Stimulated activated naive CD8-positive, alpha-beta T cell treated with anti-CD3 and anti-CD28 coated beads, Interleukin-15, amount 100 ng/mL, for 72 hours (primary cell): ENCODE results near the gene PSAP.
A peak's percentile ranks its signal among the peaks of the same experiment; 100 is the strongest.

Source experiments
- ATAC-seq: fragments of 150-1000 bp; cut with Tn5 transposase; 2 replicates; pipeline ENCODE4 v1.10.0; 2021; ENCODE audit warnings: mild to moderate bottlenecking, moderate library complexity
- DNase-seq, 2 donors: peaks; one replicate each; pipeline ENCODE4 v3.0.0; 2021 to 2022
- H3K27ac Mint-ChIP-seq, 2 donors: one replicate each; pipeline ENCODE4 v1.8.0; 2022; ENCODE audit warnings: mild to moderate bottlenecking in 2 of 2, mixed read lengths in 2 of 2, moderate library complexity in 2 of 2
- H3K27me3 Mint-ChIP-seq: one replicate; pipeline ENCODE4 v1.8.0; 2022; ENCODE audit warnings: mixed read lengths
- H3K4me1 Mint-ChIP-seq: one replicate; pipeline ENCODE4 v1.8.0; 2022; ENCODE audit warnings: mild to moderate bottlenecking, mixed read lengths
- H3K4me3 Mint-ChIP-seq, 2 donors: one replicate each; pipeline ENCODE4 v1.8.0; 2022; ENCODE audit warnings: mild to moderate bottlenecking in 2 of 2, mixed read lengths in 2 of 2, moderate library complexity in 1 of 2
- H3K9me3 Mint-ChIP-seq, 2 donors: one replicate each; pipeline ENCODE4 v1.8.0; 2022; ENCODE audit warnings: mixed read lengths in 2 of 2

The PSAP gene

GRCh38 chr10:71812913-71813590 lies 38.0 kb downstream of the PSAP start:
- Mint-ChIP-seq H3K27ac (no peak overlapping the region), H3K27me3 (no peaks in the 10 kb centered on the region), H3K4me1 (no peaks in the 10 kb centered on the region), H3K9me3 (no peaks in the 10 kb centered on the region), H3K4me3 (no peak overlapping the region)
- no peak for DNase-seq
- ATAC-seq: no peak

- Mint-ChIP-seq H3K27me3 (no peaks in the 10 kb centered on the region), H3K4me3 (no peak overlapping the region), H3K4me1 (no peaks in the 10 kb centered on the region), H3K27ac (no peak overlapping the region), H3K9me3 (no peaks in the 10 kb centered on the region)
- ATAC-seq (peak; percentile 93), DNase-seq (peak; percentile 78 to 82)
Observed at GRCh38 chr10:71812016-71812912, 38.8 kb downstream of the PSAP start.

- Mint-ChIP-seq H3K27me3 (no peaks in the 10 kb centered on the region), H3K4me1 (no peaks in the 10 kb centered on the region), H3K4me3 (no peak overlapping the region), H3K27ac (no peak overlapping the region), H3K9me3 (no peaks in the 10 kb centered on the region)
- ATAC-seq (no peak), DNase-seq (no peak)
Observed at GRCh38 chr10:71811351-71811750, 39.7 kb downstream of the PSAP start.

- Mint-ChIP-seq H3K27me3 (no peaks in the 10 kb centered on the region), H3K4me3 (no peak overlapping the region), H3K4me1 (no peaks in the 10 kb centered on the region), H3K9me3 (no peaks in the 10 kb centered on the region), H3K27ac (no peak overlapping the region)
- DNase-seq (no peak), ATAC-seq (no peak)
Observed at GRCh38 chr10:71810048-71810750, 40.9 kb downstream of the PSAP start.

- ATAC-seq (no peak), DNase-seq (no peak)
- H3K9me3 Mint-ChIP-seq: no peaks in the 10 kb centered on the region
- no peak overlapping the region for H3K4me3 Mint-ChIP-seq
- H3K4me1 Mint-ChIP-seq: peaks cover under 1% of the 10 kb centered on the region
- H3K27me3 Mint-ChIP-seq: no peaks in the 10 kb centered on the region
- H3K27ac Mint-ChIP-seq: no peak overlapping the region
Observed at GRCh38 chr10:71809628-71810027, 41.4 kb downstream of the PSAP start.

GRCh38 chr10:71807557-71808510 lies 43.2 kb downstream of the PSAP start:
- Mint-ChIP-seq H3K9me3 (no peaks in the 10 kb centered on the region), H3K27me3 (no peaks in the 10 kb centered on the region), H3K27ac (no peak overlapping the region), H3K4me1 (peaks cover 5% of the 10 kb centered on the region), H3K4me3 (no peak overlapping the region)
- DNase-seq (no peak), ATAC-seq (no peak)

- Mint-ChIP-seq H3K4me1 (peaks cover 5% of the 10 kb centered on the region), H3K27ac (no peak overlapping the region), H3K27me3 (no peaks in the 10 kb centered on the region), H3K9me3 (no peaks in the 10 kb centered on the region), H3K4me3 (no peak overlapping the region)
- ATAC-seq (no peak), DNase-seq (no peak)
Observed at GRCh38 chr10:71806704-71807556, 44.1 kb downstream of the PSAP start.

GRCh38 chr10:71805776-71806703 lies 45.0 kb downstream of the PSAP start:
- ATAC-seq: no peak
- Mint-ChIP-seq H3K4me1 (peaks cover 5% of the 10 kb centered on the region), H3K27me3 (no peaks in the 10 kb centered on the region), H3K27ac (no peak overlapping the region), H3K9me3 (no peaks in the 10 kb centered on the region), H3K4me3 (no peak overlapping the region)
- no peak for DNase-seq

GRCh38 chr10:71804077-71804476 lies 47.0 kb downstream of the PSAP start:
- ATAC-seq (no peak), DNase-seq (no peak)
- Mint-ChIP-seq H3K27ac (no peak overlapping the region), H3K27me3 (no peaks in the 10 kb centered on the region), H3K4me1 (peaks cover 5% of the 10 kb centered on the region), H3K4me3 (no peak overlapping the region), H3K9me3 (no peaks in the 10 kb centered on the region)

- DNase-seq (no peak), ATAC-seq (no peak)
- no peaks in the 10 kb centered on the region for H3K9me3 Mint-ChIP-seq
- H3K4me1 Mint-ChIP-seq: peaks cover 12% of the 10 kb centered on the region
- H3K4me3 Mint-ChIP-seq: no peak overlapping the region
- H3K27me3 Mint-ChIP-seq: no peaks in the 10 kb centered on the region
- no peak overlapping the region for H3K27ac Mint-ChIP-seq
Observed at GRCh38 chr10:71802715-71803488, 48.1 kb downstream of the PSAP start.

- H3K27ac Mint-ChIP-seq: peak overlapping the region in 1 of 2 donors; percentile 70
- H3K27me3 Mint-ChIP-seq: no peaks in the 10 kb centered on the region
- DNase-seq (no peak), ATAC-seq (no peak)
- H3K9me3 Mint-ChIP-seq: no peaks in the 10 kb centered on the region
- no peak overlapping the region for H3K4me3 Mint-ChIP-seq
- H3K4me1 Mint-ChIP-seq: peaks cover 18% of the 10 kb centered on the region
Observed at GRCh38 chr10:71802235-71802634, 48.8 kb downstream of the PSAP start.

- no peak for DNase-seq
- Mint-ChIP-seq H3K27me3 (no peaks in the 10 kb centered on the region), H3K27ac (no peak overlapping the region), H3K4me1 (peaks cover 27% of the 10 kb centered on the region), H3K4me3 (no peak overlapping the region), H3K9me3 (no peaks in the 10 kb centered on the region)
- no peak for ATAC-seq
Observed at GRCh38 chr10:71801361-71801760, 49.7 kb downstream of the PSAP start.
